ENCODE measurements around the gene GHRL.

The GHRL gene

GRCh38 chr3:10288575-10288960 is 4.2 kb downstream of the GHRL start:
- no peak for DNase-seq (ENCODE audit: low spot score)
- TF ChIP-seq CTCF (IDR thresholded peaks at IDR 0.05; ENCODE audit: extremely low read depth, missing control alignments), result no peak

GRCh38 chr3:10287936-10288574 is 4.7 kb downstream of the GHRL start:
- no peak for TF ChIP-seq CTCF (IDR thresholded peaks at IDR 0.05; ENCODE audit: extremely low read depth, missing control alignments)
- DNase-seq (ENCODE audit: low spot score), result no peak

- DNase-seq (ENCODE audit: low spot score), result peak; percentile 46
- TF ChIP-seq CTCF (IDR thresholded peaks at IDR 0.05; ENCODE audit: extremely low read depth, missing control alignments), result no peak
Observed at GRCh38 chr3:10286596-10287295, 6.0 kb downstream of the GHRL start.

GRCh38 chr3:10286133-10286524 is 6.6 kb downstream of the GHRL start:
- TF ChIP-seq CTCF (IDR thresholded peaks at IDR 0.05; ENCODE audit: extremely low read depth, missing control alignments), result no peak
- no peak for DNase-seq (ENCODE audit: low spot score)

- no peak for DNase-seq (ENCODE audit: low spot score)
- no peak for TF ChIP-seq CTCF (IDR thresholded peaks at IDR 0.05; ENCODE audit: extremely low read depth, missing control alignments)
Observed at GRCh38 chr3:10285272-10286132, 7.2 kb downstream of the GHRL start.

- TF ChIP-seq CTCF (IDR thresholded peaks at IDR 0.05; ENCODE audit: extremely low read depth, missing control alignments), result no peak
- no peak for DNase-seq (ENCODE audit: low spot score)
Observed at GRCh38 chr3:10284496-10284895, 8.3 kb downstream of the GHRL start.

- no peak for DNase-seq (ENCODE audit: low spot score)
- no peak for TF ChIP-seq CTCF (IDR thresholded peaks at IDR 0.05; ENCODE audit: extremely low read depth, missing control alignments)
Observed at GRCh38 chr3:10283638-10284037, 9.1 kb downstream of the GHRL start.

All from GM20000 (cell line).